ENCODE results near the gene CHST1.

Gene CHST1

DNA sequence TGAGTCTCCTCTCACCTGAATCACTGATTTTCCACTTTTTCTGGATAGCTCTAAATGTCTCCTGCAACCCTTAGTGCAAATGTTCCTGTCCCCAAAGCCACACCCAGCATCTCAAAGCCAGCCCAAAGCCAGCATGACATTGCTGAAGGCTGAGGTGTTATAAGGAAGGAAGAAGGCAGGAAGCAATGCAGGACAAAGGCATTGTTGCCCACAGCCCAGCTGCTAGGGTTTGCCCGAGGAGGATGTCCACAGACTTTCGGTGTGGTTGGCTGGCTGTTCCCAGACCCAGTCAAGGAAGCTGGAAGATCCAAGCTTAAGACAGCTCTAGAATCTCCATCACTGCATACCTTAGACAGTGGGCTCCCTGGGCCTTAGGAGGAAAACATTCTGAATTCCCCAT is 23.5 kb downstream of the CHST1 start:
- H3K9ac ChIP-seq (ENCODE audit: low read length), result no peak overlapping the region
- TF ChIP-seq, protein P1, sequence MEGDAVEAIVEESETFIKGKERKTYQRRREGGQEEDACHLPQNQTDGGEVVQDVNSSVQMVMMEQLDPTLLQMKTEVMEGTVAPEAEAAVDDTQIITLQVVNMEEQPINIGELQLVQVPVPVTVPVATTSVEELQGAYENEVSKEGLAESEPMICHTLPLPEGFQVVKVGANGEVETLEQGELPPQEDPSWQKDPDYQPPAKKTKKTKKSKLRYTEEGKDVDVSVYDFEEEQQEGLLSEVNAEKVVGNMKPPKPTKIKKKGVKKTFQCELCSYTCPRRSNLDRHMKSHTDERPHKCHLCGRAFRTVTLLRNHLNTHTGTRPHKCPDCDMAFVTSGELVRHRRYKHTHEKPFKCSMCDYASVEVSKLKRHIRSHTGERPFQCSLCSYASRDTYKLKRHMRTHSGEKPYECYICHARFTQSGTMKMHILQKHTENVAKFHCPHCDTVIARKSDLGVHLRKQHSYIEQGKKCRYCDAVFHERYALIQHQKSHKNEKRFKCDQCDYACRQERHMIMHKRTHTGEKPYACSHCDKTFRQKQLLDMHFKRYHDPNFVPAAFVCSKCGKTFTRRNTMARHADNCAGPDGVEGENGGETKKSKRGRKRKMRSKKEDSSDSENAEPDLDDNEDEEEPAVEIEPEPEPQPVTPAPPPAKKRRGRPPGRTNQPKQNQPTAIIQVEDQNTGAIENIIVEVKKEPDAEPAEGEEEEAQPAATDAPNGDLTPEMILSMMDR (IDR thresholded peaks at IDR 0.05; ENCODE audit: low read length), result no peak
- TF ChIP-seq EZH2 (IDR thresholded peaks at IDR 0.05; ENCODE audit: borderline replicate concordance, low read length), result no peak

DNA sequence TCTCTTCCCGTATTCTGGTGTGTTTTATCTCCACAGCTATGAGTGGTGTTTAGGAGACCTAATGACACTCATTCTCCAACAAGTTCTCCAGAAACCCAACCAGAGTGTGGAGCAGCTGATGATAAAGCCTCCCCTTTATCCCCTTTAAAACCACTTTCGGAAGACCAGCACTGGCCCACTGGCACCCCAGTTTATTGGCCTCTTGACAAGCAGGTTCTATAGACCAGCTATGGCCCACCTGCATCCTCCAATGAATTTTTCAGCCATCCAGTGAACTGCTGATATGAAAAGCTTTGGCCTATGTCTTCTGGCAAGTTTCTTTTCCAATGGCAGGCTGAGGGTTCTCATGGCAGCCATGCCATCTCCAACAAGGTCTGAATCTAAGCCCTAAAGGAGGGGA is 27.4 kb downstream of the CHST1 start:
- no peaks in the 10 kb centered on the region for H3K79me2 ChIP-seq (ENCODE audit: insufficient read depth, low read length)
- no peak overlapping the region for H2AFZ ChIP-seq (ENCODE audit: low read length)
- no peaks in the 10 kb centered on the region for H3K36me3 ChIP-seq (ENCODE audit: insufficient read depth, low read length)
- no peak overlapping the region for H3K4me3 ChIP-seq (ENCODE audit: low read depth, low read length, poor library complexity, severe bottlenecking)
- H3K4me1 ChIP-seq (ENCODE audit: insufficient read depth, low read length, severe bottlenecking), result no peaks in the 10 kb centered on the region
- no peaks in the 10 kb centered on the region for H3K9me2 ChIP-seq (ENCODE audit: low read depth, low read length)
- no peak overlapping the region for H3K4me2 ChIP-seq (ENCODE audit: low read length)
- no peaks in the 10 kb centered on the region for H3K9me3 ChIP-seq (ENCODE audit: low read length)
- no peak overlapping the region for H3K9ac ChIP-seq (ENCODE audit: low read length)
- H3K27ac ChIP-seq (ENCODE audit: low read depth, low read length, poor library complexity, severe bottlenecking), result no peak overlapping the region
- H3F3A ChIP-seq (ENCODE audit: insufficient read depth, low read length), result no peaks in the 10 kb centered on the region
- TF ChIP-seq, protein P1 (IDR thresholded peaks at IDR 0.05; ENCODE audit: low read length), result no peak
- no peak for TF ChIP-seq EZH2 (IDR thresholded peaks at IDR 0.05; ENCODE audit: borderline replicate concordance, low read length)
- no peaks in the 10 kb centered on the region for H4K20me1 ChIP-seq (ENCODE audit: insufficient read depth, low read length)
- no peaks in the 10 kb centered on the region; the same call in 1 of the 2 replicates for H3K27me3 ChIP-seq (ENCODE audit: insufficient read depth, low read length)

More for the DNA sequence above, 23.5 kb downstream of the CHST1 start:
- H3K79me2 ChIP-seq (ENCODE audit: insufficient read depth, low read length), result no peaks in the 10 kb centered on the region
- no peaks in the 10 kb centered on the region; the same call in 1 of the 2 replicates for H3K27me3 ChIP-seq (ENCODE audit: insufficient read depth, low read length)
- no peaks in the 10 kb centered on the region for H3F3A ChIP-seq (ENCODE audit: insufficient read depth, low read length)
- no peaks in the 10 kb centered on the region for H3K36me3 ChIP-seq (ENCODE audit: insufficient read depth, low read length)
- no peaks in the 10 kb centered on the region for H3K9me3 ChIP-seq (ENCODE audit: low read length)
- H3K27ac ChIP-seq (ENCODE audit: low read depth, low read length, poor library complexity, severe bottlenecking), result no peak overlapping the region
- H3K4me1 ChIP-seq (ENCODE audit: insufficient read depth, low read length, severe bottlenecking), result no peaks in the 10 kb centered on the region
- no peak overlapping the region for H3K4me2 ChIP-seq (ENCODE audit: low read length)
- H2AFZ ChIP-seq (ENCODE audit: low read length), result no peak overlapping the region
- no peak overlapping the region for H3K4me3 ChIP-seq (ENCODE audit: low read depth, low read length, poor library complexity, severe bottlenecking)
- no peaks in the 10 kb centered on the region for H4K20me1 ChIP-seq (ENCODE audit: insufficient read depth, low read length)
- no peaks in the 10 kb centered on the region for H3K9me2 ChIP-seq (ENCODE audit: low read depth, low read length)

DNA sequence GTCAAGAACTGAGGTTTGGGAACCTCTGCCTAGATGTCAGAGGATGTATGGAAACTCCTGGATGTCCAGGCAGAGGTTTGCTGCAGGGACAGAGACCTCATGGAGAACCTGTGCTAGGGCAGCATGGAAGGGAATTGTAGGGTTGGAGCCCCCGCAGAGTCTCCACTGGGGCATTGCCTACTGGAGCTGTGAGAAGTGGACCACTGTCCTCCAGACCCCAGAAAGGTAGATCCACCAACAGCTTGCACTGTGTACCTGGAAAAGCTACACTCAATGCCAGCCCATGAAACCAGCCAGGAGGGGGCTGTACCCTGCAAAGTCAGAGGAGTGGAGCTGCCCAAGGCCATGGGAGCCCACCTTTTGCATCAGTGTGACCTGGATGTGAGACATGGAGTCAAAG is 29.5 kb downstream of the CHST1 start:
- no peaks in the 10 kb centered on the region for H3F3A ChIP-seq (ENCODE audit: insufficient read depth, low read length)
- H3K27ac ChIP-seq (ENCODE audit: low read depth, low read length, poor library complexity, severe bottlenecking), result no peak overlapping the region
- H3K9ac ChIP-seq (ENCODE audit: low read length), result no peak overlapping the region
- no peak overlapping the region for H3K4me2 ChIP-seq (ENCODE audit: low read length)
- no peaks in the 10 kb centered on the region for H3K36me3 ChIP-seq (ENCODE audit: insufficient read depth, low read length)
- no peaks in the 10 kb centered on the region for H3K79me2 ChIP-seq (ENCODE audit: insufficient read depth, low read length)
- no peak for TF ChIP-seq EZH2 (IDR thresholded peaks at IDR 0.05; ENCODE audit: borderline replicate concordance, low read length)
- TF ChIP-seq, protein P1 (IDR thresholded peaks at IDR 0.05; ENCODE audit: low read length), result no peak
- no peaks in the 10 kb centered on the region for H3K9me2 ChIP-seq (ENCODE audit: low read depth, low read length)
- H4K20me1 ChIP-seq (ENCODE audit: insufficient read depth, low read length), result no peaks in the 10 kb centered on the region
- H3K9me3 ChIP-seq (ENCODE audit: low read length), result no peaks in the 10 kb centered on the region
- no peaks in the 10 kb centered on the region; the same call in 1 of the 2 replicates for H3K27me3 ChIP-seq (ENCODE audit: insufficient read depth, low read length)
- no peak overlapping the region for H2AFZ ChIP-seq (ENCODE audit: low read length)
- H3K4me1 ChIP-seq (ENCODE audit: insufficient read depth, low read length, severe bottlenecking), result no peaks in the 10 kb centered on the region
- H3K4me3 ChIP-seq (ENCODE audit: low read depth, low read length, poor library complexity, severe bottlenecking), result no peak overlapping the region

Measured in OCI-LY1 (cell line).